ENCODE measurements around the gene TMEM9.
"Not testable (repeated sequence)": the region's sequence is repeated elsewhere in the genome, so short reads cannot be mapped to it uniquely, and the experiment has no call there.

The TMEM9 gene

GRCh38 chr1:201163036-201163435 is 8.8 kb upstream of the TMEM9 start:
- not testable (repeated sequence) for H3K4me1 ChIP-seq (ENCODE audit: control insufficient read depth, insufficient read depth, low read length); H3K36me3 ChIP-seq (ENCODE audit: control insufficient read depth in 2 of 2, insufficient read depth in 2 of 2, low read length in 2 of 2); H3K27ac ChIP-seq (ENCODE audit: low read length); H3K4me3 ChIP-seq (ENCODE audit: low read length in 2 of 2); H3K9me3 ChIP-seq (ENCODE audit: control insufficient read depth in 2 of 2, low read length in 2 of 2); H3K9ac ChIP-seq (ENCODE audit: low read length in 2 of 2); H3K27me3 ChIP-seq (ENCODE audit: control insufficient read depth in 1 of 2, insufficient read depth in 2 of 2, low read length in 2 of 2)

GRCh38 chr1:201157949-201158348 is 3.7 kb upstream of the TMEM9 start:
- H3K4me3 ChIP-seq (ENCODE audit: low read length in 2 of 2), result no peak overlapping the region
- H3K4me1 ChIP-seq (ENCODE audit: control insufficient read depth, insufficient read depth, low read length), result peaks cover 10% of the 10 kb centered on the region

GRCh38 chr1:201156819-201157218 is 2.5 kb upstream of the TMEM9 start:
- no peaks in the 10 kb centered on the region for H3K9me3 ChIP-seq (ENCODE audit: control insufficient read depth in 2 of 2, low read length in 2 of 2)
- peaks cover 11% of the 10 kb centered on the region for H3K4me1 ChIP-seq (ENCODE audit: control insufficient read depth, insufficient read depth, low read length)
- H3K9ac ChIP-seq (ENCODE audit: low read length in 2 of 2), result no peak overlapping the region
- H3K27me3 ChIP-seq (ENCODE audit: control insufficient read depth in 1 of 2, insufficient read depth in 2 of 2, low read length in 2 of 2), result peaks cover 0 to 2% of the 10 kb centered on the region in 2 donors
- no peak overlapping the region for H3K27ac ChIP-seq (ENCODE audit: low read length)
- H3K4me3 ChIP-seq (ENCODE audit: low read length in 2 of 2), result no peak overlapping the region
- H3K36me3 ChIP-seq (ENCODE audit: control insufficient read depth in 2 of 2, insufficient read depth in 2 of 2, low read length in 2 of 2), result peaks cover 0 to 2% of the 10 kb centered on the region in 2 donors

More at GRCh38 chr1:201157949-201158348, 3.7 kb upstream of the TMEM9 start:
- Histone ChIP-seq H3K27ac (ENCODE audit: low read length) (no peak overlapping the region), H3K9me3 (ENCODE audit: control insufficient read depth in 2 of 2, low read length in 2 of 2) (no peaks in the 10 kb centered on the region), H3K27me3 (ENCODE audit: control insufficient read depth in 1 of 2, insufficient read depth in 2 of 2, low read length in 2 of 2) (peaks cover 0 to 2% of the 10 kb centered on the region in 2 donors), H3K9ac (ENCODE audit: low read length in 2 of 2) (no peak overlapping the region), H3K36me3 (ENCODE audit: control insufficient read depth in 2 of 2, insufficient read depth in 2 of 2, low read length in 2 of 2) (no peaks in the 10 kb centered on the region)

- no peak overlapping the region for H3K27ac ChIP-seq (ENCODE audit: low read length)
- peaks cover 0 to 6% of the 10 kb centered on the region in 2 donors for H3K36me3 ChIP-seq (ENCODE audit: control insufficient read depth in 2 of 2, insufficient read depth in 2 of 2, low read length in 2 of 2)
- H3K9ac ChIP-seq (ENCODE audit: low read length in 2 of 2), result no peak overlapping the region
- no peaks in the 10 kb centered on the region for H3K9me3 ChIP-seq (ENCODE audit: control insufficient read depth in 2 of 2, low read length in 2 of 2)
- H3K27me3 ChIP-seq (ENCODE audit: control insufficient read depth in 1 of 2, insufficient read depth in 2 of 2, low read length in 2 of 2), result peaks cover 0 to 2% of the 10 kb centered on the region in 2 donors
- peaks cover 11% of the 10 kb centered on the region for H3K4me1 ChIP-seq (ENCODE audit: control insufficient read depth, insufficient read depth, low read length)
- H3K4me3 ChIP-seq (ENCODE audit: low read length in 2 of 2), result no peak overlapping the region
Measured at GRCh38 chr1:201156346-201156745, 2.1 kb upstream of the TMEM9 start.

GRCh38 chr1:201155354-201155753 is 1.1 kb upstream of the TMEM9 start:
- Histone ChIP-seq H3K4me1 (ENCODE audit: control insufficient read depth, insufficient read depth, low read length) (peaks cover 11% of the 10 kb centered on the region), H3K27ac (ENCODE audit: low read length) (no peak overlapping the region), H3K4me3 (ENCODE audit: low read length in 2 of 2) (no peak overlapping the region), H3K36me3 (ENCODE audit: control insufficient read depth in 2 of 2, insufficient read depth in 2 of 2, low read length in 2 of 2) (peaks cover 6 to 9% of the 10 kb centered on the region in 2 donors), H3K9me3 (ENCODE audit: control insufficient read depth in 2 of 2, low read length in 2 of 2) (no peaks in the 10 kb centered on the region), H3K27me3 (ENCODE audit: control insufficient read depth in 1 of 2, insufficient read depth in 2 of 2, low read length in 2 of 2) (peaks cover 0 to 2% of the 10 kb centered on the region in 2 donors), H3K9ac (ENCODE audit: low read length in 2 of 2) (no peak overlapping the region)

- Histone ChIP-seq H3K36me3 (ENCODE audit: control insufficient read depth in 2 of 2, insufficient read depth in 2 of 2, low read length in 2 of 2) (peaks cover 20 to 21% of the 10 kb centered on the region in 2 donors), H3K4me3 (ENCODE audit: low read length in 2 of 2) (peak overlapping the region; percentile 87 to 93), H3K27ac (ENCODE audit: low read length) (no peak overlapping the region), H3K9ac (ENCODE audit: low read length in 2 of 2) (peak overlapping the region; percentile 67 to 80), H3K9me3 (ENCODE audit: control insufficient read depth in 2 of 2, low read length in 2 of 2) (no peaks in the 10 kb centered on the region), H3K27me3 (ENCODE audit: control insufficient read depth in 1 of 2, insufficient read depth in 2 of 2, low read length in 2 of 2) (peaks cover 0 to 2% of the 10 kb centered on the region in 2 donors), H3K4me1 (ENCODE audit: control insufficient read depth, insufficient read depth, low read length) (peaks cover 11% of the 10 kb centered on the region)
Measured at GRCh38 chr1:201153474-201154388, 543 bp downstream of the TMEM9 start.

- Histone ChIP-seq H3K4me3 (ENCODE audit: low read length in 2 of 2) (no peak overlapping the region), H3K9ac (ENCODE audit: low read length in 2 of 2) (no peak overlapping the region), H3K27ac (ENCODE audit: low read length) (no peak overlapping the region), H3K9me3 (ENCODE audit: control insufficient read depth in 2 of 2, low read length in 2 of 2) (no peaks in the 10 kb centered on the region), H3K4me1 (ENCODE audit: control insufficient read depth, insufficient read depth, low read length) (peaks cover 11% of the 10 kb centered on the region), H3K27me3 (ENCODE audit: control insufficient read depth in 1 of 2, insufficient read depth in 2 of 2, low read length in 2 of 2) (no peaks in the 10 kb centered on the region), H3K36me3 (ENCODE audit: control insufficient read depth in 2 of 2, insufficient read depth in 2 of 2, low read length in 2 of 2) (peaks cover 51 to 61% of the 10 kb centered on the region in 2 donors)
Measured at GRCh38 chr1:201149400-201149799, 4.9 kb downstream of the TMEM9 start.

GRCh38 chr1:201147396-201148015 is 6.8 kb downstream of the TMEM9 start:
- H3K9me3 ChIP-seq (ENCODE audit: control insufficient read depth in 2 of 2, low read length in 2 of 2), result no peaks in the 10 kb centered on the region
- peaks cover 4% of the 10 kb centered on the region for H3K4me1 ChIP-seq (ENCODE audit: control insufficient read depth, insufficient read depth, low read length)
- H3K27ac ChIP-seq (ENCODE audit: low read length), result no peak overlapping the region
- no peaks in the 10 kb centered on the region for H3K27me3 ChIP-seq (ENCODE audit: control insufficient read depth in 1 of 2, insufficient read depth in 2 of 2, low read length in 2 of 2)
- no peak overlapping the region for H3K4me3 ChIP-seq (ENCODE audit: low read length in 2 of 2)
- no peak overlapping the region for H3K9ac ChIP-seq (ENCODE audit: low read length in 2 of 2)
- H3K36me3 ChIP-seq (ENCODE audit: control insufficient read depth in 2 of 2, insufficient read depth in 2 of 2, low read length in 2 of 2), result peaks cover 69 to 79% of the 10 kb centered on the region in 2 donors

GRCh38 chr1:201146626-201147390 is 7.5 kb downstream of the TMEM9 start:
- Histone ChIP-seq H3K27me3 (ENCODE audit: control insufficient read depth in 1 of 2, insufficient read depth in 2 of 2, low read length in 2 of 2) (no peaks in the 10 kb centered on the region), H3K27ac (ENCODE audit: low read length) (no peak overlapping the region), H3K36me3 (ENCODE audit: control insufficient read depth in 2 of 2, insufficient read depth in 2 of 2, low read length in 2 of 2) (peaks cover 75 to 83% of the 10 kb centered on the region in 2 donors), H3K4me1 (ENCODE audit: control insufficient read depth, insufficient read depth, low read length) (peaks cover 7% of the 10 kb centered on the region), H3K9ac (ENCODE audit: low read length in 2 of 2) (no peak overlapping the region), H3K9me3 (ENCODE audit: control insufficient read depth in 2 of 2, low read length in 2 of 2) (no peaks in the 10 kb centered on the region), H3K4me3 (ENCODE audit: low read length in 2 of 2) (no peak overlapping the region)

GRCh38 chr1:201145816-201146215 is 8.5 kb downstream of the TMEM9 start:
- peaks cover 10% of the 10 kb centered on the region for H3K4me1 ChIP-seq (ENCODE audit: control insufficient read depth, insufficient read depth, low read length)
- no peaks in the 10 kb centered on the region for H3K27me3 ChIP-seq (ENCODE audit: control insufficient read depth in 1 of 2, insufficient read depth in 2 of 2, low read length in 2 of 2)
- peaks cover 79 to 86% of the 10 kb centered on the region in 2 donors for H3K36me3 ChIP-seq (ENCODE audit: control insufficient read depth in 2 of 2, insufficient read depth in 2 of 2, low read length in 2 of 2)

More at GRCh38 chr1:201145816-201146215, 8.5 kb downstream of the TMEM9 start:
- Histone ChIP-seq H3K9me3 (ENCODE audit: control insufficient read depth in 2 of 2, low read length in 2 of 2) (no peaks in the 10 kb centered on the region), H3K4me3 (ENCODE audit: low read length in 2 of 2) (no peak overlapping the region), H3K9ac (ENCODE audit: low read length in 2 of 2) (no peak overlapping the region), H3K27ac (ENCODE audit: low read length) (no peak overlapping the region)
